Tibial nerve (tissue), 4 donors: ENCODE results near the gene DLD. TPM values are rescaled to one million over a fixed set of nuclear protein-coding genes. Genes with fewer than 3 reads are reported as not detected.

Experiments
- DNase-seq, 2 donors: peaks; one replicate each; pipeline ENCODE4 v3.0.0-alpha.2; 2019; ENCODE audit warnings: low spot score in 2 of 2
- H3K27ac ChIP-seq, 4 donors: fragments of 200-600 bp; sonication (generic) in 3 of 4; one replicate each; pipeline ENCODE4 v1.5.1; 2017 to 2019; ENCODE audit warnings: mild to moderate bottlenecking in 1 of 4
- H3K27me3 ChIP-seq, 2 donors: fragments of 200-600 bp; sonication (generic) in 1 of 2; one replicate each; pipeline versions ENCODE4 v1.5.1 to v1.6.0; 2017 to 2019
- H3K36me3 ChIP-seq, 3 donors: fragments of 200-600 bp; sonication (generic); one replicate each; pipeline ENCODE4 v1.5.1; 2018 to 2019
- H3K4me1 ChIP-seq, 4 donors: fragments of 200-600 bp; sonication (generic) in 3 of 4; one replicate each; pipeline ENCODE4 v1.5.1; 2017 to 2019
- H3K4me3 ChIP-seq, 4 donors: fragments of 200-600 bp; sonication (generic) in 3 of 4; one replicate each; pipeline ENCODE4 v1.5.1; 2017 to 2019; ENCODE audit warnings: mild to moderate bottlenecking in 1 of 4, moderate library complexity in 1 of 4
- H3K9me3 ChIP-seq, 4 donors: fragments of 200-600 bp; sonication (generic) in 3 of 4; one replicate each; pipeline ENCODE4 v1.5.1; 2017 to 2019
- CTCF ChIP-seq, 5 experiments: fragments of 200-600 bp in 3 of 5; fragments of 450-650 bp in 2 of 5; sonication (generic) in 3 of 5; IDR thresholded peaks; one replicate each; pipeline ENCODE4 v1.5.1; 2016 to 2019; ENCODE audit warnings: antibody characterized with exemption in 5 of 5, mild to moderate bottlenecking in 3 of 5, moderate library complexity in 2 of 5
- EP300 ChIP-seq, 2 donors: sonication (generic); formaldehyde crosslinking; IDR thresholded peaks; one replicate each; pipeline ENCODE4 v1.6.1; 2017; ENCODE audit warnings: antibody characterized with exemption in 2 of 2, mild to moderate bottlenecking in 1 of 2
- POLR2A ChIP-seq, 2 donors: fragments of 450-650 bp; IDR thresholded peaks; one replicate each; pipeline ENCODE4 v1.6.1; 2017; ENCODE audit warnings: antibody characterized with exemption in 2 of 2, mild to moderate bottlenecking in 2 of 2, moderate library complexity in 2 of 2
- WGBS, 2 donors: methylation state at CpG; one replicate each; pipeline ENCODE4 v1.1.5; 2018; 5-methylcytosine and 5-hydroxymethylcytosine counted together
- total RNA-seq, 4 donors: library from RNA; depleted of rRNA; stranded (reverse); fragments of >200 nt; gene quantifications; one replicate each; pipeline ENCODE4 v1.1.0, GENCODE V29; 2016

The DLD gene
- total RNA-seq, 4 donors from 2014 or later: 43.5 to 67.3 (median 59.9) TPM

- Histone ChIP-seq H3K9me3 (no peaks in the 10 kb centered on the region), H3K27me3 (no peaks in the 10 kb centered on the region), H3K27ac (peak overlapping the region in 3 of 4 donors; percentile 45 to 87 (median 85)), H3K4me3 (no peak overlapping the region), H3K36me3 (peaks cover 0 to 88% (median 0%) of the 10 kb centered on the region in 3 donors), H3K4me1 (peaks cover 0 to 63% (median 8%) of the 10 kb centered on the region in 4 donors)
- peak in 1 of 2 donors; percentile 52 for DNase-seq
- TF ChIP-seq EP300 (IDR thresholded peaks at IDR 0.05) (peak in 1 of 2 donors; percentile 79), POLR2A (IDR thresholded peaks at IDR 0.05) (no peak)
- 45 to 62% methylated on average over 11 to 14 of the region's 14 CpGs for WGBS, 2 donors
These were observed 68.0 kb downstream of the DLD start for GRCh38 chr7:107958764-107959526.

GRCh38 chr7:107959527-107959898 lies 68.5 kb downstream of the DLD start:
- no peak for DNase-seq
- Histone ChIP-seq H3K36me3 (peaks cover 0 to 88% (median 0%) of the 10 kb centered on the region in 3 donors), H3K27ac (peak overlapping the region in 2 of 4 donors; percentile 85 to 87), H3K9me3 (no peaks in the 10 kb centered on the region), H3K4me1 (peaks cover 0 to 58% (median 8%) of the 10 kb centered on the region in 4 donors), H3K4me3 (no peak overlapping the region), H3K27me3 (no peaks in the 10 kb centered on the region)
- no peak for TF ChIP-seq CTCF (IDR thresholded peaks at IDR 0.05)
- TF ChIP-seq EP300 (IDR thresholded peaks at IDR 0.05): no peak
- TF ChIP-seq POLR2A (IDR thresholded peaks at IDR 0.05): no peak
- WGBS, 2 donors: 73 to 84% methylated on average over 10 of the region's 10 CpGs

GRCh38 chr7:107960272-107960671 lies 69.3 kb downstream of the DLD start:
- peaks cover 0 to 87% (median 0%) of the 10 kb centered on the region in 3 donors for H3K36me3 ChIP-seq
- 80 to 83% methylated on average over 5 of the region's 5 CpGs for WGBS, 2 donors
- DNase-seq: no peak
- no peaks in the 10 kb centered on the region for H3K27me3 ChIP-seq
- H3K4me3 ChIP-seq: no peak overlapping the region
- no peaks in the 10 kb centered on the region for H3K9me3 ChIP-seq
- H3K27ac ChIP-seq: peak overlapping the region in 2 of 4 donors; percentile 38 to 87
- no peak for TF ChIP-seq CTCF (IDR thresholded peaks at IDR 0.05)
- no peak for TF ChIP-seq POLR2A (IDR thresholded peaks at IDR 0.05)
- TF ChIP-seq EP300 (IDR thresholded peaks at IDR 0.05): no peak
- peaks cover 0 to 58% (median 8%) of the 10 kb centered on the region in 4 donors for H3K4me1 ChIP-seq

DNA sequence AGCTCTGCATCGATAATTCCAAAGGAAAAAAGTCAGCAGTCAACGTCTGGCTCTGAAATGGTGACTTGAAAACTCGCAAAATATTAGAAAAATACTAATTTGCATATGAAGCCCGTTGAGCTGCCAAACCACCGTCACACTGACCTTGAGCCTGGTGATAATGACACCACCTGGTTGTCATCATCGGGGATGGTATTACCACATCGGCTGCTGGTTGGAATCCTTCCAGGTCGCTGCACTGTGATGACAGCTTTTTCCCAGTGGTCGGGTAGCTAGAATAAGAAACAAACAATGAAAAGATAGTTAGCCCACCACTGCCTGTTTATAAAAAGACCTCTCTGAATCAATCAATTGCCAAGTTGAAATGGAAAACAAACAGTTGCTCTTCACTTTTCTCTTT lies 70.4 kb downstream of the DLD start:
- H3K36me3 ChIP-seq: peaks cover 0 to 87% (median 0%) of the 10 kb centered on the region in 3 donors

DNA sequence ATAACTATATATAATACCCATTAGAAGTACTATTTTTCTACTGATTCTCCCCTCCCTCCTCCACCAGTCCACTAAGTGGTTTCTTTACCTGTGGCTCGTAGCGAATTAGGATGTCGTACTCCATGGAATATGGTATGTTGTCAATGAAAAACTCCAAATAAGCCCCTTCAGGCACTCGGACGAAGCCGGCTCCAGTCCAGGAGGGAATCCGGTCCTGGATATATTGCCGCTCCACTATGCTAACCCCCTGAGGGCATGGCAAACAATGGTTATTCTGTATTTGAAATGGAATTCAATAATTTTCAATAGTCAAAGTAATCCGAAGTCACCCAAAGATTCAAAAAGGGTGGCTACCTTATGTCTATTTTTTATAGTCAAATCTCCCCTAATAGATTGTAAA lies 71.8 kb downstream of the DLD start:
- TF ChIP-seq EP300 (IDR thresholded peaks at IDR 0.05): no peak
- TF ChIP-seq CTCF (IDR thresholded peaks at IDR 0.05): no peak
- no peak for TF ChIP-seq POLR2A (IDR thresholded peaks at IDR 0.05)
- DNase-seq: no peak
- no peaks in the 10 kb centered on the region for H3K9me3 ChIP-seq
- peaks cover 0 to 51% (median 9%) of the 10 kb centered on the region in 4 donors for H3K4me1 ChIP-seq
- no peaks in the 10 kb centered on the region for H3K27me3 ChIP-seq
- H3K27ac ChIP-seq: peak overlapping the region in 2 of 4 donors; percentile 23 to 28
- 70 to 71% methylated on average over 9 of the region's 9 CpGs for WGBS, 2 donors
- no peak overlapping the region for H3K4me3 ChIP-seq
- peaks cover 0 to 81% (median 0%) of the 10 kb centered on the region in 3 donors for H3K36me3 ChIP-seq

More for the DNA sequence above, 70.4 kb downstream of the DLD start:
- WGBS, 2 donors: 39 to 59% methylated on average over 9 of the region's 9 CpGs
- peak in 1 of 2 donors; percentile 55 for TF ChIP-seq EP300 (IDR thresholded peaks at IDR 0.05)
- no peak for TF ChIP-seq CTCF (IDR thresholded peaks at IDR 0.05)
- TF ChIP-seq POLR2A (IDR thresholded peaks at IDR 0.05): no peak
- H3K4me1 ChIP-seq: peaks cover 0 to 58% (median 8%) of the 10 kb centered on the region in 4 donors
- H3K9me3 ChIP-seq: no peaks in the 10 kb centered on the region
- no peaks in the 10 kb centered on the region for H3K27me3 ChIP-seq
- H3K4me3 ChIP-seq: no peak overlapping the region
- peak; percentile 67 to 80 for DNase-seq
- H3K27ac ChIP-seq: peak overlapping the region in 1 of 4 donors; percentile 38
